Neural crest cell (in vitro differentiated cells): ENCODE results near the gene ZFP82. TPM values are rescaled to one million over a fixed set of nuclear protein-coding genes. Genes with fewer than 3 reads are reported as not detected.

ENCODE experiments used
- DNase-seq: peaks from one replicate; pipeline ENCODE4 v3.0.0; 2021; ENCODE audit warnings: low read depth, mixed read lengths, low spot score
- H3K27ac Mint-ChIP-seq: one replicate; pipeline ENCODE4 v1.8.0; 2021; ENCODE audit warnings: mild to moderate bottlenecking, mixed read lengths; ENCODE audit not compliant: unreplicated experiment
- H3K27me3 Mint-ChIP-seq: 2 replicates; pipeline ENCODE4 v1.8.0; 2021; ENCODE audit warnings: low read depth, mild to moderate bottlenecking, mixed read lengths
- H3K36me3 Mint-ChIP-seq: 2 replicates; pipeline ENCODE4 v1.8.0; 2021; ENCODE audit warnings: low read depth, mild to moderate bottlenecking, mixed read lengths
- H3K4me1 Mint-ChIP-seq: 2 replicates; pipeline ENCODE4 v1.8.0; 2021; ENCODE audit warnings: mixed read lengths
- H3K4me3 Mint-ChIP-seq: one replicate; pipeline ENCODE4 v1.8.0; 2021; ENCODE audit warnings: mild to moderate bottlenecking, mixed read lengths
- H3K9me3 Mint-ChIP-seq: 2 replicates; pipeline ENCODE4 v1.8.0; 2021; ENCODE audit warnings: mixed read lengths
- total RNA-seq: library from RNA; stranded (reverse); gene quantifications from 2 replicates; pipeline ENCODE4 v1.2.1, GENCODE V29; 2021
- TF ChIP-seq, protein P1 (sequence below): fragments of 200-600 bp; sonication (generic); conservative IDR thresholded peaks from 2 replicates; pipeline ENCODE4 v1.5.0; 2021; ENCODE audit warnings: antibody characterized with exemption, mild to moderate bottlenecking

The ZFP82 gene
- total RNA-seq, 1 donor from 2014 or later: 19.0 TPM

DNA sequence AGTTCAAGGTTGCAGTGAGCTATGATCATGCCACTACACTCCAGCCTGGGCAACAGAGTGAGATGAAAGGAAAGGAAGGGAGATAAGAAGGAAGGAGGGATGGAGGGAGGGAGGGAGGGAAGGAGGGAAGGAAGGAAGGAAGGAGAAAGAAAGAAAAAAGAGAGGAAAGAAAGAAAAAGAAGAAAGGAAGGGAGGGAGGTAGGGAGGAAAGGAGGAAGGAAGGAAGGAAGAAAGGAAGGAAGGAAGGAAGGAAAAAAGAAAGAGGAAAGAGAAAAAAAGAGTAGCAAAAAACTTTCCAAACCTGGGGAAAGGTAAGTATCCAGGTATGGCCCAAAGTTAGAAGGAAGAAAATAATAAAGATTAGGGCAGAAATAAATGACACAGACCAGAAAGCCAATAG is 46.6 kb downstream of the ZFP82 start:
- Mint-ChIP-seq H3K27ac (no peak overlapping the region), H3K4me1 (peaks cover 3% of the 10 kb centered on the region), H3K36me3 (peaks cover 28% of the 10 kb centered on the region), H3K27me3 (no peaks in the 10 kb centered on the region), H3K9me3 (peaks cover 14% of the 10 kb centered on the region), H3K4me3 (no peak overlapping the region)
- DNase-seq: no peak
- TF ChIP-seq, protein P1, sequence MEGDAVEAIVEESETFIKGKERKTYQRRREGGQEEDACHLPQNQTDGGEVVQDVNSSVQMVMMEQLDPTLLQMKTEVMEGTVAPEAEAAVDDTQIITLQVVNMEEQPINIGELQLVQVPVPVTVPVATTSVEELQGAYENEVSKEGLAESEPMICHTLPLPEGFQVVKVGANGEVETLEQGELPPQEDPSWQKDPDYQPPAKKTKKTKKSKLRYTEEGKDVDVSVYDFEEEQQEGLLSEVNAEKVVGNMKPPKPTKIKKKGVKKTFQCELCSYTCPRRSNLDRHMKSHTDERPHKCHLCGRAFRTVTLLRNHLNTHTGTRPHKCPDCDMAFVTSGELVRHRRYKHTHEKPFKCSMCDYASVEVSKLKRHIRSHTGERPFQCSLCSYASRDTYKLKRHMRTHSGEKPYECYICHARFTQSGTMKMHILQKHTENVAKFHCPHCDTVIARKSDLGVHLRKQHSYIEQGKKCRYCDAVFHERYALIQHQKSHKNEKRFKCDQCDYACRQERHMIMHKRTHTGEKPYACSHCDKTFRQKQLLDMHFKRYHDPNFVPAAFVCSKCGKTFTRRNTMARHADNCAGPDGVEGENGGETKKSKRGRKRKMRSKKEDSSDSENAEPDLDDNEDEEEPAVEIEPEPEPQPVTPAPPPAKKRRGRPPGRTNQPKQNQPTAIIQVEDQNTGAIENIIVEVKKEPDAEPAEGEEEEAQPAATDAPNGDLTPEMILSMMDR: no peak

DNA sequence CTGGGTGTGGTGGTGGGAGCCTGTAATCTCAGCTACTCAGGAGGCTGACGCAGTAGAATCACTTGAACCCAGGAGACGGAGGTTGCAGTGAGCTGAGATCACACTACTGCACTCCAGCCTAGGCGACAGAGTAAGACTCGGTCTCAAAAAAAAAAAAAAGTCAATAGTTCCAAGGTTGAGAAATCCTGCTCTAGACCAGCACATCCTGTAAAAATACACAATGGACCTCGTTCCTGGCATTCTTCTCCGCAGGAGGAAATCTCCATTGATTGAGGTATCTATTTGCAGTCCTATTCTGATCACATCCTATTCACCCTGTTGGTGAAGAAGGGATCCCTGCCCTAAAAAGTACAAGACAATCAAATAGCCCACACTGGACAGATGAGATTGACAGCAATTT is 54.6 kb downstream of the ZFP82 start:
- Mint-ChIP-seq H3K27ac (no peak overlapping the region), H3K27me3 (no peaks in the 10 kb centered on the region), H3K4me3 (no peak overlapping the region), H3K4me1 (no peaks in the 10 kb centered on the region), H3K36me3 (peaks cover 40% of the 10 kb centered on the region), H3K9me3 (no peaks in the 10 kb centered on the region)
- DNase-seq: no peak
- TF ChIP-seq, protein P1: no peak

Other genes starting within 250 kb of the ZFP82 start
- gene ZNF565, start 204.0 kb downstream of the ZFP82 start, total RNA-seq: 5.6 and 6.6 TPM in 2 replicates
- 88.0 and 90.5 TPM in 2 replicates for gene ZNF146, start 203.5 kb downstream of the ZFP82 start, total RNA-seq
- 10.6 and 12.3 TPM in 2 replicates for gene ZFP14, start 39.4 kb downstream of the ZFP82 start, total RNA-seq
- 20.8 and 26.9 TPM in 2 replicates for gene ZNF566, start 70.9 kb upstream of the ZFP82 start, total RNA-seq
- 32.1 and 46.4 TPM in 2 replicates for gene ZNF260, start 109.6 kb upstream of the ZFP82 start, total RNA-seq
- 19.7 and 19.9 TPM in 2 replicates for gene ZNF529, start 154.6 kb upstream of the ZFP82 start, total RNA-seq
- gene ZNF382, start 186.7 kb upstream of the ZFP82 start, total RNA-seq: 22.1 and 24.7 TPM in 2 replicates
- 7.7 and 10.2 TPM in 2 replicates for gene ZNF461, start 248.2 kb upstream of the ZFP82 start, total RNA-seq